Testis (tissue), 3 donors: ENCODE data around the gene RNASEH2A. TPM values are rescaled to one million over a fixed set of nuclear protein-coding genes. Genes with fewer than 3 reads are reported as not detected.

Source experiments
- DNase-seq: peaks from one replicate; pipeline ENCODE4 v3.0.0-alpha.2; 2019
- H3K27ac ChIP-seq, 2 donors: fragments of 200-600 bp; sonication (generic); one replicate each; pipeline ENCODE4 v1.5.1; 2019
- H3K27me3 ChIP-seq: fragments of 200-600 bp; sonication (generic); one replicate; pipeline ENCODE4 v1.5.1; 2019
- H3K36me3 ChIP-seq: fragments of 200-600 bp; sonication (generic); one replicate; pipeline ENCODE4 v1.5.1; 2017; ENCODE audit warnings: low read depth; ENCODE audit errors: missing control alignments
- H3K4me1 ChIP-seq: fragments of 200-600 bp; sonication (generic); one replicate; pipeline ENCODE4 v1.5.1; 2019
- H3K4me3 ChIP-seq, 2 donors: fragments of 200-600 bp; sonication (generic); one replicate each; pipeline ENCODE4 v1.5.1; 2017 to 2019
- H3K9me3 ChIP-seq: fragments of 200-600 bp; sonication (generic); one replicate; pipeline ENCODE4 v1.5.1; 2017
- POLR2A ChIP-seq: fragments of 450-650 bp; IDR thresholded peaks from one replicate; pipeline ENCODE4 v1.6.1; 2017; ENCODE audit warnings: antibody characterized with exemption, mild to moderate bottlenecking, moderate library complexity
- WGBS, 2 donors: methylation state at CpG; one replicate each; pipeline ENCODE4 v1.1.5; 2018; 5-methylcytosine and 5-hydroxymethylcytosine counted together
- intact Hi-C: fragments of 100-400 bp; cut with DNase I; formaldehyde crosslinking; loops from one replicate; pipeline ENCODE4 v1.15.1; 2023; ENCODE audit warnings: low total_unique reads
- polyA plus RNA-seq: library from polyadenylated mRNA; stranded (reverse); fragments of 350-450 nt; fragmentation: Illumina TruSeq; extraction: RNeasy Lipid Tissue Mini Kit (QIAGEN cat#74804); gene quantifications from one replicate; pipeline ENCODE4 v1.2.3, GENCODE V29; 2014; ENCODE audit warnings: low read depth, low replicate concordance; ENCODE audit not compliant: insufficient read depth
- total RNA-seq, 2 donors: library from RNA; depleted of rRNA; stranded (reverse); fragments of >200 nt; gene quantifications; one replicate each; pipeline ENCODE4 v1.2.3, GENCODE V29; 2016
- TF ChIP-seq, protein P1 (sequence below), 3 experiments: fragments of 450-650 bp in 2 of 3; fragments of 200-600 bp in 1 of 3; sonication (generic) in 1 of 3; IDR thresholded peaks; one replicate each; pipeline ENCODE4 v1.5.1; 2016 to 2019; ENCODE audit warnings: antibody characterized with exemption in 3 of 3, mild to moderate bottlenecking in 2 of 3, moderate library complexity in 1 of 3

The RNASEH2A gene
- total and polyA plus RNA-seq, 3 donors from 2014 or later, result 14.1 to 18.6 (median 15.7) TPM

DNA sequence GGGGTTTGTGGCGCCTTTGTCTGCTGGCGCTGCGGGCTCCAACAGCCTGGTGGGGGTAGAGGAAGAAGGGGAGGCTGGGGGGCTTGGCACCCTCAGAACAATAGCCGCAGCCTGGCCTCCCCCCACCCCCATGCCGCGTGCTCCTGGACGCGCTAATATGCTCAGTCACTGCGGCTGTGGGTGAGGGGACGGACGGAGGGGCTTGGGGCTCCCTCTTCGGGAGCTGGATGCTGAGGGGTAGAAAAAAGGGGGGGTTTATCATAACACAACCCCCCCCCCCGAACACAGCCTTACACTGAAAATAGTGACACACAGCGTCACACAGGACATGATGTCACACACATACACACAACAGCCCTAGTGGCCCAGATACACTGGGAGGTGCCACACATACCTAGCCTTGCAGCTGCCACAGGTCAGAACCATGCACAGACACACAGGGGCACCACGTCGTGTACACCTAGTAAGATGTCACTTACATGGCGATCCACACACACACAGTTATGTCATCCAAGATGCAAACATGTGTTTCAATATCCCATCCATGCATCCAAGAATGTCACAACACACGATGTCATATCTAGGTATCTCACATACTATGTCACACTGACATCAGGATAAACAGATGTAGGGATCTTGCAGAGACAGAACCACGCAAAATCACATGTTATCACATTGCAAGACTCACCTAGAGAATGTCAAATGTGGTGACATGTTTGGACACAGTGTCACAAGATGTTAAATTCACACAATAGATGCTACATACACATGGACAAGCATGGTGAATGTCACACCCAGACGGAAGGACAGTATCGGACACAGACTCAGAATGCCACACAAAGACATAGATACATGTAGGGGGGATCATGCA lies 32.7 kb downstream of the RNASEH2A start:
- H3K27me3 ChIP-seq, result peaks cover 2% of the 10 kb centered on the region
- 13 to 20% methylated on average over 21 of the region's 21 CpGs for WGBS, 2 donors
- DNase-seq, result no peak
- H3K36me3 ChIP-seq, result no peaks in the 10 kb centered on the region
- H3K4me1 ChIP-seq, result peaks cover 1% of the 10 kb centered on the region
- peak overlapping the region in 1 of 2 donors; percentile 26 for H3K4me3 ChIP-seq
- H3K9me3 ChIP-seq, result no peaks in the 10 kb centered on the region
- TF ChIP-seq, protein P1, sequence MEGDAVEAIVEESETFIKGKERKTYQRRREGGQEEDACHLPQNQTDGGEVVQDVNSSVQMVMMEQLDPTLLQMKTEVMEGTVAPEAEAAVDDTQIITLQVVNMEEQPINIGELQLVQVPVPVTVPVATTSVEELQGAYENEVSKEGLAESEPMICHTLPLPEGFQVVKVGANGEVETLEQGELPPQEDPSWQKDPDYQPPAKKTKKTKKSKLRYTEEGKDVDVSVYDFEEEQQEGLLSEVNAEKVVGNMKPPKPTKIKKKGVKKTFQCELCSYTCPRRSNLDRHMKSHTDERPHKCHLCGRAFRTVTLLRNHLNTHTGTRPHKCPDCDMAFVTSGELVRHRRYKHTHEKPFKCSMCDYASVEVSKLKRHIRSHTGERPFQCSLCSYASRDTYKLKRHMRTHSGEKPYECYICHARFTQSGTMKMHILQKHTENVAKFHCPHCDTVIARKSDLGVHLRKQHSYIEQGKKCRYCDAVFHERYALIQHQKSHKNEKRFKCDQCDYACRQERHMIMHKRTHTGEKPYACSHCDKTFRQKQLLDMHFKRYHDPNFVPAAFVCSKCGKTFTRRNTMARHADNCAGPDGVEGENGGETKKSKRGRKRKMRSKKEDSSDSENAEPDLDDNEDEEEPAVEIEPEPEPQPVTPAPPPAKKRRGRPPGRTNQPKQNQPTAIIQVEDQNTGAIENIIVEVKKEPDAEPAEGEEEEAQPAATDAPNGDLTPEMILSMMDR (IDR thresholded peaks at IDR 0.05), result no peak
- no peak for TF ChIP-seq POLR2A
- H3K27ac ChIP-seq, result no peak overlapping the region
- intact Hi-C loops, result no loop called here

DNA sequence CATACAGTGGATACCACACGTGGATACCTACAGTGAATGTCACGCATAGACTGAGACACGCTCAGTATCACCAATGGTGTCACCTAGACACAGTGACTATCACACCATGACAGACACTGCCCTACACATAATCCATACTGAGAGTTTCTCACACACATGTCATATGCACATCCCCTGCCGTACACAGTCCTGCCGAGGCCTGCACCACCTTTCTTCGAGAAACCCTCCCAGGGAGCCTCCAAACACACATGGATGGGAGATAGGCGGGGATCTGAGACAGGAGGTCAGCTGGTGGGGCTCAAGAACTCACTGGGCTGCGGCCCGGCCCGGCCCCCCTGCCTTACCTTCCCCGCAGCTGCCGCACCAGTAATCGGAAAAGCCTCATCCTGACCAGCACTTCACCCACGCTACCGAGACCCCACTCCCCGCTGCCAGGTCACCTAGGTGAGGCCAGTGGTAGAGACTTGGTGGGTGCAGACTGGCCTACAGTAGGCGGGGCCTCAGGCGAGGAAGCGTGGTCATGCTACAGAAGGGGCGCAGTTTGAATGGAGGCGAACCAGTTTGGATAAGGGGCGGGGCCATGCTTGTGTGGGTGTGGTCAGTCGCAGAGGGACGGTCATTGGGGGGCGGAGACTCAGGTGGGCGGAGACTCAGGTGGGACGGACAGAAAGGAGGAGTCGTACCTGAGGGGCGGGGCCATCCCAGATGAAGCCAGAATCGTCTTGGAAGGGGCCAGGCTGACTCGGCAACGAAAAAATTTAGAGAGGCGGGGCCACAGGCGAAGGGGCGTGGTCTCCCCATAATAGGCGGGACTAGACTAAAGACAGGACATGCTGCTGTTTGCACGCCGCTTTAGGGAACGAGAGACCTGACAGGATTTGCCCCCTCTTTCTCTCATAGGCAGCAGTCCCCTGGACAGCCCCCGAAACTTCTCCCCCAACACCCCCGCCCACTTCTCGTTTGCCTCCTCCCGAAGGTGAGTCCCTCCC lies 34.0 kb downstream of the RNASEH2A start:
- Histone ChIP-seq H3K27me3 (no peaks in the 10 kb centered on the region), H3K4me3 (peak overlapping the region; percentile 15 to 40), H3K36me3 (no peaks in the 10 kb centered on the region), H3K4me1 (no peaks in the 10 kb centered on the region), H3K27ac (no peak overlapping the region), H3K9me3 (no peaks in the 10 kb centered on the region)
- WGBS, 2 donors, result 15 to 23% methylated on average over 42 to 43 of the region's 43 CpGs
- no peak for TF ChIP-seq POLR2A
- TF ChIP-seq, protein P1 (IDR thresholded peaks at IDR 0.05), result no peak
- intact Hi-C loops, result loop anchor here (10.0 kb wide), 1 partner anchor 66 kb away; the partner anchor contains the start of gene HOOK2
- DNase-seq, result peak; percentile 82

- Histone ChIP-seq H3K4me3 (peak overlapping the region; percentile 15 to 40), H3K27ac (no peak overlapping the region), H3K36me3 (no peaks in the 10 kb centered on the region), H3K27me3 (no peaks in the 10 kb centered on the region), H3K4me1 (no peaks in the 10 kb centered on the region), H3K9me3 (no peaks in the 10 kb centered on the region)
- WGBS, 2 donors, result 0 to 1% methylated on average over 17 to 29 of the region's 29 CpGs
- peak; percentile 70 for DNase-seq
- intact Hi-C loops, result loop anchor here (10.0 kb wide), 1 partner anchor 66 kb away; the partner anchor contains the start of gene HOOK2
- no peak for TF ChIP-seq POLR2A
- TF ChIP-seq, protein P1 (IDR thresholded peaks at IDR 0.05), result no peak
Observed at GRCh38 chr19:12841094-12841493, 34.7 kb downstream of the RNASEH2A start.

DNA sequence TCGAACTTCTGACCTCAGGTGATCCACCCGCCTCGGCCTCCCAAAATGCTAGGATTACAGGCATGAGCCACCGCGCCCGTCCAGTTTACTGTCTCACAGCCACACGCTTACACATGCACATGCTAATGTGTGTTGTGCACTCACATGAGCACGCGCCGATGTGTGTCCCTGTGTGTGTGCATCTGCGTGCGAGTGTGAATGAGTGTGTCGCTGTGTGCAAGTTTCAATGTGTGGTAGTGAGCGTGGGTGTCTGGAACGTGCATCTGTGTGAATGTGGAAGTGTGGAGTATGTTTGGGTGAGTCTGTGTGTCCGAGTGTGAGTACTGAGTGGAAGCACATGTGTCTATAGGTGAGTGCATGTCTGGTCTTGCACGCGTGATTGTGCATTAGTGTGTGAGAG lies 36.1 kb downstream of the RNASEH2A start:
- 79 to 86% methylated on average over 15 to 18 of the region's 18 CpGs for WGBS, 2 donors
- H3K27ac ChIP-seq, result no peak overlapping the region
- no peak overlapping the region for H3K4me3 ChIP-seq
- H3K36me3 ChIP-seq, result no peaks in the 10 kb centered on the region
- peaks cover 3% of the 10 kb centered on the region for H3K4me1 ChIP-seq
- no peak for DNase-seq
- intact Hi-C loops, result loop anchor here (10.0 kb wide), 1 partner anchor 68 kb away; the partner anchor contains the start of gene HOOK2
- no peaks in the 10 kb centered on the region for H3K27me3 ChIP-seq
- TF ChIP-seq, protein P1 (IDR thresholded peaks at IDR 0.05), result no peak
- no peak for TF ChIP-seq POLR2A
- no peaks in the 10 kb centered on the region for H3K9me3 ChIP-seq
